IgD-negative memory B cell (primary cell): ENCODE data around the gene RRM1. TPM values are rescaled to one million over a fixed set of nuclear protein-coding genes. Genes with fewer than 3 reads are reported as not detected.
"Not testable (repeated sequence)": the region's sequence is repeated elsewhere in the genome, so short reads cannot be mapped to it uniquely, and the experiment has no call there.

Source experiments
- H3K27ac Mint-ChIP-seq, 3 donors: one replicate each; pipeline ENCODE4 v1.8.0; 2020 to 2022; ENCODE audit warnings: mild to moderate bottlenecking in 3 of 3, mixed read lengths in 3 of 3, moderate library complexity in 1 of 3
- H3K27me3 Mint-ChIP-seq: one replicate; pipeline ENCODE4 v1.8.0; 2021; ENCODE audit warnings: mixed read lengths
- H3K36me3 Mint-ChIP-seq: one replicate; pipeline ENCODE4 v1.8.0; 2020; ENCODE audit warnings: mild to moderate bottlenecking, mixed read lengths
- H3K4me1 Mint-ChIP-seq, 3 donors: one replicate each; pipeline ENCODE4 v1.8.0; 2020 to 2022; ENCODE audit warnings: mixed read lengths in 3 of 3, mild to moderate bottlenecking in 1 of 3
- H3K4me3 Mint-ChIP-seq, 4 donors: one replicate each; pipeline ENCODE4 v1.8.0; 2020 to 2022; ENCODE audit warnings: mild to moderate bottlenecking in 4 of 4, mixed read lengths in 4 of 4, moderate library complexity in 3 of 4
- H3K9me3 Mint-ChIP-seq, 3 donors: one replicate each; pipeline ENCODE4 v1.8.0; 2020 to 2021; ENCODE audit warnings: mixed read lengths in 3 of 3, mild to moderate bottlenecking in 1 of 3
- polyA plus RNA-seq: library from polyadenylated mRNA; unstranded; fragments of 300-500 nt; fragmentation: Illumina TruSeq; gene quantifications from one replicate; pipeline ENCODE4 v1.2.3, GENCODE V29; 2021

Gene RRM1
- polyA plus RNA-seq: 16.6 TPM

DNA sequence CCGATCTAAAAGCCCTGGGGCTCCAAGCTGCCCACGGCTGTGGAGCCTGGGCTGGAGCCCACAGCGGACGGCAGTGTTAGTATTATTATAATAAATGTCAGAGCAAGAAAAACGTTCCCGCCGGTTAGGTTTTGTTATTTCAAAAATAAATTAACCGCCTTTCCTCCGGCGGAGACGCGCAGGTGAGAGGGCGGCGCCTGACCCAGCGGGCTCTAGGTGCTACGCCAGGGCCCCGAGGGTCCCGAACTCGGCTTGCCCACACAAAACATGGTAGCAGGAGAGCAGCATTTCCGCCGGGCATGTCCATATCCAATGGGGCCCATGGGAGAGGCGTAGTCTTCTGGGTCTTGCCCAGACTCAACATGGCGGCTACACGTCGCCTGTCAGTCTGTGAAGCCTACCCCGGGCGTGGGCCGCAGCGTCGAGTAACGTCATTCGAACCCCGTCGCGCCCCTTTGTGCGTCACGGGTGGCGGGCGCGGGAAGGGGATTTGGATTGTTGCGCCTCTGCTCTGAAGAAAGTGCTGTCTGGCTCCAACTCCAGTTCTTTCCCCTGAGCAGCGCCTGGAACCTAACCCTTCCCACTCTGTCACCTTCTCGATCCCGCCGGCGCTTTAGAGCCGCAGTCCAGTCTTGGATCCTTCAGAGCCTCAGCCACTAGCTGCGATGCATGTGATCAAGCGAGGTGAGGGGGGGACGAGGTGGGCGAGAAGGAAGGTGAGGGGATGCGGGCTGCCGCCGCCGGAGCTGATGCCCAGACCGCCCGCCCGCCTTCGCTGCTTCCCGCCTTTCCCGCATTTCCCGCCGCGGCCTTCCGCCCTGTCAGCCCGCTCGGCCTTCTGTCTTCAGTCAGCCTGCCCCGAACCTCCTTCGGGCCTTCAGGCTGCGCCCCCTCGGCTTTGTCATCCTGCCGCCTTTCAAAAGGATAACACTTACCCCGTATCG lies at the start of gene RRM1:
Gene RRM1 (plus strand): TSS at position 452 of the 944 bp plus-strand sequence. CDS start 214 bp downstream, at position 666.
- Mint-ChIP-seq H3K27me3 (peaks cover 1% of the 10 kb centered on the region), H3K27ac (peak within 1 kb of the TSS; percentile 95 to 100 (median 98)), H3K36me3 (no peaks in the 10 kb centered on the region), H3K4me1 (peaks cover 37 to 41% (median 39%) of the 10 kb centered on the region in 3 donors), H3K9me3 (no peaks in the 10 kb centered on the region), H3K4me3 (peak within 1 kb of the TSS; percentile 95 to 100 (median 98))

GRCh38 chr11:4044976-4045646 lies 49.5 kb upstream of the RRM1 start:
- no peak overlapping the region for H3K4me3 Mint-ChIP-seq
- H3K4me1 Mint-ChIP-seq: peaks cover 2 to 26% (median 10%) of the 10 kb centered on the region in 3 donors
- H3K36me3 Mint-ChIP-seq: peaks cover 3% of the 10 kb centered on the region
- no peaks in the 10 kb centered on the region for H3K9me3 Mint-ChIP-seq
- H3K27me3 Mint-ChIP-seq: no peaks in the 10 kb centered on the region
- H3K27ac Mint-ChIP-seq: peak overlapping the region in 1 of 3 donors; percentile 10

GRCh38 chr11:4048340-4048739 lies 46.3 kb upstream of the RRM1 start:
- no peaks in the 10 kb centered on the region for H3K9me3 Mint-ChIP-seq
- no peak overlapping the region for H3K4me3 Mint-ChIP-seq
- no peaks in the 10 kb centered on the region for H3K27me3 Mint-ChIP-seq
- no peak overlapping the region for H3K27ac Mint-ChIP-seq
- H3K4me1 Mint-ChIP-seq: peaks cover 4 to 10% (median 7%) of the 10 kb centered on the region in 3 donors
- peaks cover 10% of the 10 kb centered on the region for H3K36me3 Mint-ChIP-seq

GRCh38 chr11:4049006-4049405 lies 45.6 kb upstream of the RRM1 start:
- H3K4me3 Mint-ChIP-seq: no peak overlapping the region
- no peaks in the 10 kb centered on the region for H3K9me3 Mint-ChIP-seq
- no peaks in the 10 kb centered on the region for H3K27me3 Mint-ChIP-seq
- peaks cover 4 to 10% (median 6%) of the 10 kb centered on the region in 3 donors for H3K4me1 Mint-ChIP-seq
- H3K27ac Mint-ChIP-seq: no peak overlapping the region
- H3K36me3 Mint-ChIP-seq: peaks cover 10% of the 10 kb centered on the region

GRCh38 chr11:4050138-4050537 lies 44.5 kb upstream of the RRM1 start:
- Mint-ChIP-seq H3K4me3 (no peak overlapping the region), H3K4me1 (peaks cover 4 to 13% (median 6%) of the 10 kb centered on the region in 3 donors), H3K9me3 (no peaks in the 10 kb centered on the region)

DNA sequence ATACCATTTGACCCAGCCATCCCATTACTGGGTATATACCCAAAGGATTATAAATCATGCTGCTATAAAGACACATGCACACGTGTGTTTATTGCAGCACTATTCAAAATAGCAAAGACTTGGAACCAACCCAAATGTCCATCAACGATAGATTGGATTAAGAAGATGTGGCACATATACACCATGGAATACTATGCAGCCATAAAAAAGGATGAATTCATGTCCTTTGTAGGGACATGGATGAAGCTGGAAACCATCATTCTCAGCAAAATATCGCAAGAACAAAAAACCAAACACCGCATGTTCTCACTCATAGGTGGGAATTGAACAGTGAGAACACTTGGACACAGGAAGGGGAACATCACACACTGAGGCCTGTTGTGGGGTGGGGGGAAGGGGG lies 41.4 kb upstream of the RRM1 start:
- not testable (repeated sequence) for H3K27ac Mint-ChIP-seq, H3K27me3 Mint-ChIP-seq, H3K9me3 Mint-ChIP-seq, H3K4me3 Mint-ChIP-seq
- Mint-ChIP-seq H3K36me3 (peaks cover 17% of the 10 kb centered on the region), H3K4me1 (peaks cover 18 to 25% (median 23%) of the 10 kb centered on the region in 3 donors)

More at GRCh38 chr11:4050138-4050537, 44.5 kb upstream of the RRM1 start:
- no peaks in the 10 kb centered on the region for H3K27me3 Mint-ChIP-seq
- H3K27ac Mint-ChIP-seq: no peak overlapping the region
- peaks cover 10% of the 10 kb centered on the region for H3K36me3 Mint-ChIP-seq

GRCh38 chr11:4054643-4055042 lies 40.0 kb upstream of the RRM1 start:
- Mint-ChIP-seq H3K36me3 (peaks cover 19% of the 10 kb centered on the region), H3K27ac (no peak overlapping the region), H3K27me3 (no peaks in the 10 kb centered on the region), H3K4me3 (no peak overlapping the region), H3K4me1 (peaks cover 24 to 30% (median 26%) of the 10 kb centered on the region in 3 donors), H3K9me3 (no peaks in the 10 kb centered on the region)

GRCh38 chr11:4059424-4059823 lies 35.2 kb upstream of the RRM1 start:
- H3K27me3 Mint-ChIP-seq: no peaks in the 10 kb centered on the region
- peaks cover 15% of the 10 kb centered on the region for H3K36me3 Mint-ChIP-seq
- H3K9me3 Mint-ChIP-seq: no peaks in the 10 kb centered on the region
- H3K4me3 Mint-ChIP-seq: no peak overlapping the region
- peaks cover 20 to 24% (median 23%) of the 10 kb centered on the region in 3 donors for H3K4me1 Mint-ChIP-seq
- peak overlapping the region in 1 of 3 donors; percentile 39 for H3K27ac Mint-ChIP-seq

GRCh38 chr11:4060182-4060923 lies 34.2 kb upstream of the RRM1 start:
- no peak overlapping the region for H3K4me3 Mint-ChIP-seq
- H3K27me3 Mint-ChIP-seq: no peaks in the 10 kb centered on the region
- H3K36me3 Mint-ChIP-seq: peaks cover 15% of the 10 kb centered on the region
- peak overlapping the region in 1 of 3 donors; percentile 27 for H3K27ac Mint-ChIP-seq
- peaks cover 20 to 21% (median 21%) of the 10 kb centered on the region in 3 donors for H3K4me1 Mint-ChIP-seq
- H3K9me3 Mint-ChIP-seq: no peaks in the 10 kb centered on the region

DNA sequence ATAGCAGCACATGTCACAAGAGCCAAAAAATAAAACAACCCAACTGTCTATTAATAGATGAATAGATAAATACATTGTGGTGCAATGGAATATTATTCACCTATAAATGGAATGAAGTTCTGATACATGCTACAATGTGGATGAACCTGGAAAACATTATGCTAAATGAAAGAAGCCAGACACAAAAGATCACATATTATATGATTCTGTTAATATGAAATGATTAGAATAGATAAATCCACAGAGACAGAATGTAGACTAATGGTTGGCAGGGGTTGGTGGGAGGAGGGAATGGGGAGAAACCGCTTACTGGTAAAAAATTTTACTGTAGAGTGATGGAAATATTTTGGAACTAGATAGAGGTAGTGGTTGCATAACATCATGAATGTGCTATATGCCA lies 32.9 kb upstream of the RRM1 start:
- Mint-ChIP-seq H3K36me3 (peaks cover 8% of the 10 kb centered on the region), H3K4me1 (peaks cover 23 to 29% (median 24%) of the 10 kb centered on the region in 3 donors), H3K27ac (no peak overlapping the region), H3K4me3 (no peak overlapping the region), H3K9me3 (no peaks in the 10 kb centered on the region), H3K27me3 (no peaks in the 10 kb centered on the region)

DNA sequence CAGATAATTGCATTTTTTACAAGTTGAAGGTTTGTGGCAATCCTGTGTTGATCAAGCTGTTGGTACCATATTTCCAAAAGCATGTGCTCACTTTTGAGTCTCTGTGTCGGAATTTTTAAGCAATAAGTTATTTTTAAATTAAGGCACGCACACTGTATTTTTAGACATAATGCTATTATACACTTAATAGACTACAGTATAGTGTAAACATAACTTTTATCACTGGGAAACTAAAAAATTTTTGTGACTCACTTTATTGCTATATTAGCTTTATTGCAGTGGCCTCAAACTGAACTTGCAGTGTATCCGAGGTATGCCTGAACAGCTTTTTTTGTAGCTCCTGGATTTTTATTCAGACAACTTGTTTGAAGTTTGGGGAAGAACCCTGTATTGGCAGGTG lies 31.3 kb upstream of the RRM1 start:
- Mint-ChIP-seq H3K4me3 (no peak overlapping the region), H3K27ac (peak overlapping the region in 1 of 3 donors; percentile 41), H3K9me3 (no peaks in the 10 kb centered on the region), H3K27me3 (no peaks in the 10 kb centered on the region), H3K36me3 (peaks cover 9% of the 10 kb centered on the region), H3K4me1 (peaks cover 13 to 20% (median 16%) of the 10 kb centered on the region in 3 donors)

GRCh38 chr11:4064278-4064955 lies 30.2 kb upstream of the RRM1 start:
- H3K27me3 Mint-ChIP-seq: no peaks in the 10 kb centered on the region
- peaks cover 9 to 20% (median 18%) of the 10 kb centered on the region in 3 donors for H3K4me1 Mint-ChIP-seq
- peak overlapping the region in 2 of 3 donors; percentile 1 to 41 for H3K27ac Mint-ChIP-seq
- no peak overlapping the region for H3K4me3 Mint-ChIP-seq
- no peaks in the 10 kb centered on the region for H3K9me3 Mint-ChIP-seq
- peaks cover 8% of the 10 kb centered on the region for H3K36me3 Mint-ChIP-seq

DNA sequence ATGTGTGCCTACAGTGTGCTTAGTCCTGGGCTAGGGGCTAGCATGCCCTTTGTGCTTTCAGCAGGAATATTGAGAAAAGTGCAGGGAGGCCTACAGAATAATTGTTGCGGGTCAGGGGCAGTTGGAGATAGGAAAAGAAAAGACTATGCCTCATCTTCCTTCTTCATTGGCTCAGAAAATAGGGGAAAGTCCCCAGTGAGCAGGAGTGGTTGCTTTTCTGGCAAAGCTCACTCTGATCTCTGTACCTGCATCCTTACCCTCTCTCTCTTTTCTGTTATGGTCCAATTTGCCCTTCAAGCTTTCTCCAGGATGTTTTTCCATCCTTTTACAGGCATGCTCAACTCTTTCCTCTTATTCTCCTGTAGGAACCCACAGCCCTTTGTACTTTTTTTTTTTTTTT lies 29.5 kb upstream of the RRM1 start:
- Mint-ChIP-seq H3K9me3 (no peaks in the 10 kb centered on the region), H3K4me1 (peaks cover 9 to 22% (median 19%) of the 10 kb centered on the region in 3 donors), H3K36me3 (peaks cover 8% of the 10 kb centered on the region), H3K27me3 (no peaks in the 10 kb centered on the region), H3K4me3 (no peak overlapping the region), H3K27ac (peak overlapping the region in 1 of 3 donors; percentile 9)
